ENCODE data around the gene AKR7A3.

AKR7A3 gene

GRCh38 chr1:19288324-19289241, at the start of gene AKR7A3:
Gene AKR7A3 (minus strand): TSS chr1:19288770. CDS start chr1:19288709, 61 bp downstream.
- DNase-seq (ENCODE audit: low read depth) = peak; percentile 43

GRCh38 chr1:19338323-19338762, 49.8 kb upstream of the AKR7A3 start:
- no peak for DNase-seq (ENCODE audit: low read depth)

- DNase-seq (ENCODE audit: low read depth) = no peak
These were observed 48.7 kb upstream of the AKR7A3 start for GRCh38 chr1:19337289-19337688.

- peak; percentile 25 for DNase-seq (ENCODE audit: low read depth)
These were observed 48.0 kb upstream of the AKR7A3 start for GRCh38 chr1:19336543-19336942.

- no peak for DNase-seq (ENCODE audit: low read depth)
These were observed 45.2 kb upstream of the AKR7A3 start for GRCh38 chr1:19333587-19334354.

- no peak for DNase-seq (ENCODE audit: low read depth)
These were observed 44.3 kb upstream of the AKR7A3 start for GRCh38 chr1:19332832-19333231.

GRCh38 chr1:19331262-19331878, 42.8 kb upstream of the AKR7A3 start:
- DNase-seq (ENCODE audit: low read depth) = no peak

- no peak for DNase-seq (ENCODE audit: low read depth)
These were observed 42.0 kb upstream of the AKR7A3 start for GRCh38 chr1:19330449-19331135.

- no peak for DNase-seq (ENCODE audit: low read depth)
These were observed 41.0 kb upstream of the AKR7A3 start for GRCh38 chr1:19329611-19330010.

- DNase-seq (ENCODE audit: low read depth) = no peak
These were observed 40.6 kb upstream of the AKR7A3 start for GRCh38 chr1:19329188-19329587.

- no peak for DNase-seq (ENCODE audit: low read depth)
These were observed 39.9 kb upstream of the AKR7A3 start for GRCh38 chr1:19328486-19328885.

- DNase-seq (ENCODE audit: low read depth) = no peak
These were observed 39.2 kb upstream of the AKR7A3 start for GRCh38 chr1:19327736-19328135.

- DNase-seq (ENCODE audit: low read depth) = no peak
These were observed 38.7 kb upstream of the AKR7A3 start for GRCh38 chr1:19327301-19327700.

GRCh38 chr1:19326748-19327065, 38.1 kb upstream of the AKR7A3 start:
- no peak for DNase-seq (ENCODE audit: low read depth)

- DNase-seq (ENCODE audit: low read depth) = no peak
These were observed 37.6 kb upstream of the AKR7A3 start for GRCh38 chr1:19325958-19326747.

- no peak for DNase-seq (ENCODE audit: low read depth)
These were observed 36.9 kb upstream of the AKR7A3 start for GRCh38 chr1:19325368-19325957.

- DNase-seq (ENCODE audit: low read depth) = no peak
These were observed 36.1 kb upstream of the AKR7A3 start for GRCh38 chr1:19324665-19324990.

GRCh38 chr1:19323987-19324664, 35.6 kb upstream of the AKR7A3 start:
- no peak for DNase-seq (ENCODE audit: low read depth)

GRCh38 chr1:19322481-19322880, 33.9 kb upstream of the AKR7A3 start:
- no peak for DNase-seq (ENCODE audit: low read depth)

GRCh38 chr1:19321071-19321470, 32.5 kb upstream of the AKR7A3 start:
- no peak for DNase-seq (ENCODE audit: low read depth)

All from activated T-helper 9 cell treated with anti-CD3 and anti-CD28 coated beads, Interleukin-2, amount 50 U/mL, for 16 hours (primary cell).